GM19193 (cell line): ENCODE measurements around the gene ZNF74.

ENCODE experiments used
- POLR2A ChIP-seq: IDR thresholded peaks from 4 replicates; pipeline ENCODE4 v1.6.1; 2011; ENCODE audit not compliant: insufficient read depth, insufficient read length; ENCODE audit errors: extremely low read depth

The ZNF74 gene

DNA sequence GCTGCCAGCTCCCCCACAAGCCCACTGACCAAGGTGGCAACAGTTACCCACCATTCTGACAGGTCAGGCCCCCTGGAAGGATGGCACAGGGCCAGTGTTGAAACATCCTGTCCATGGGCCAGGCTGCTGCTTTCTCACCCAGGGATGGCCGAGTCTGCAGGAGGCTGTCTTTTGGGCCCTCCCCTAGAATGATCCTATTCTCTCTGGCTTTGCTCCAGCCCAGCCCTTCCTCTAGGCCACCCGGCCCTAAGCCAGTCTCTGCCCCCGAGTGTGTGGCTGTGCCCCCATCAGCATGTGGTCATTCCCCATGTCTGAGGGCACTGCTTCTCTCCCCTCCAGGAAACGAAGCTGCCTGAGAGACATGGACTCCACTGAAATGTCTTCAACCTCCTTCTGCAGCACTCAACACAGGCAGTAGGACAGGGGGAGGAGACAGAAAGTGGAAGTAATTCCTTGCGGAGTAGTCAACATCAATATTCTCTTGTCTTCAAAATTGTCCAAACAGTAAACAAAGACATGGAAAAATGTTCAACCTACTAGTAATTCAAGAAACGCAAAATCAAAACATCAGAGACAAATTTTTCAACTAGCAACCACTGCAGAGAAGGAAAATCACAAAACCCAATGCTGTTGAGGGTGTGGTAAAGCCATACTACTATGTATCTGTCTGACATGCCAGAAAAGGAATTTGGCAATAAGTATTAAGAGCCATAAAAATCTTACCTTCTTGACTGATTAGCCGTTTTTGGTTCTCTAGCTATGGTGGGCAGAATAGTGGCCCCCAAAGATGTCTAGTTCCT is 48.7 kb downstream of the ZNF74 start:
- TF ChIP-seq POLR2A = no peak

DNA sequence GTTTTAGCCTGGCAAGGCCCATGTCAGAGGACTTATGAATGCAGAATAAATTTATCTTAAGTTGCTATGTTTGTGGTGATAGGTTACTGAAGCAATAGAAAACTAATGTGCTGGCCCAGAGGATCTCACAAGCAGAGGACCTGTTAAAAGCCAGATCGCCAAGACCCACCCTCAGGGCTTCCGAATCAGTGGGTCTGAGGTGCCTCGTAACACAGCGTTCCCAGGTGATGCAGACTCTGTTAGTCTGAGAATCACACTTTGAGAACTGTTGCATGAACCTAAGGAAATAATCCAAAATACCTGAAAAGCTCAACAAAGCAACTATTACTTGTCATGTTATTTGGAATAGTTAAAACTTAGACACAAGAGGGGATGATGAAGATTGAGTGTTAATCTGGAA is 50.4 kb downstream of the ZNF74 start:
- no peak for TF ChIP-seq POLR2A

DNA sequence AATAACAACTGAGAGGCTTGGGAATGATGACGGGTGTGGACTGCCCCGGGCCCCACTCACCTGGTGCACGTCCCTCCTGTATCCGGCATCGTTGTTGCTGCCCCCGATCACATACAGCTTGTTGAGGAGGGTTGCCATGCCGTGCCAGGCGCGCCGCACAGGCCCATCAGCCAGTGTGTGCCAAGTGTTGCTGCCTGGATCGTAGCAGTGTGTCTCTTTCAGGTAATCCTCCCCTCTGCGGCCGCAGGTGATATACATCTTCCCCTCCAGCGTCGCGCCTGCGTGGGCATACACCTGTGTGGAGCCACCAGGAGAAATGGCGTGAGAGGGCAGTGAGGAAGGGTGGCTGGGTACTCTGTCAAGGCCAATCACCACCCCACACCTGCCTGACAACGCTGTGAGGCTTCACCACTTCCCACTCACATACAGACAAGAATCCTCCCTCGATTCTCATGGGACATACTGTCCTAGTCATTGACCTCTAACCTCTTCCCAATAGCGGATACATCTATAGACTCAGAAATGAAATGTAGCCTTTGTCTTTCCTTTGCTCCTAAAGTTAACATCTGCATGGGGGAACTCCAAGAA is 52.5 kb downstream of the ZNF74 start:
- TF ChIP-seq POLR2A = no peak

DNA sequence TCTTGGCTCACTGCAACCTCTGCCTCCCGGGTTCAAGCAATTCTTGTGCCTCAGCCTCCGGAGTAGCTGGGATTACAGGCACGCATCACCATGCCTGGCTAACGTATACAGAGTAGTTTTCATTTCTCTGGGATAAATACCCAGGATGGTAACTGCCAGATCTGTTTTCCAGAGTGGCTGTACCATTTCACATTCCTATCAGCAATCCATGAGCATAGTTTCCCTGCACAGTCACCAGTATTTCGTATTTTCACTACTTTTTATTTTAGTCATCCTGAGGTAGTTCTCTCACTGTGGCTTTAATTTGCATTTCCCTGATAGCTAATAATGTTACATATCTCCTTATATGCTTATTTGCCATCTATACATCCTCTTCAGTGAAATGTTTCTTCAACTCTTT is 54.7 kb downstream of the ZNF74 start:
- no peak for TF ChIP-seq POLR2A

DNA sequence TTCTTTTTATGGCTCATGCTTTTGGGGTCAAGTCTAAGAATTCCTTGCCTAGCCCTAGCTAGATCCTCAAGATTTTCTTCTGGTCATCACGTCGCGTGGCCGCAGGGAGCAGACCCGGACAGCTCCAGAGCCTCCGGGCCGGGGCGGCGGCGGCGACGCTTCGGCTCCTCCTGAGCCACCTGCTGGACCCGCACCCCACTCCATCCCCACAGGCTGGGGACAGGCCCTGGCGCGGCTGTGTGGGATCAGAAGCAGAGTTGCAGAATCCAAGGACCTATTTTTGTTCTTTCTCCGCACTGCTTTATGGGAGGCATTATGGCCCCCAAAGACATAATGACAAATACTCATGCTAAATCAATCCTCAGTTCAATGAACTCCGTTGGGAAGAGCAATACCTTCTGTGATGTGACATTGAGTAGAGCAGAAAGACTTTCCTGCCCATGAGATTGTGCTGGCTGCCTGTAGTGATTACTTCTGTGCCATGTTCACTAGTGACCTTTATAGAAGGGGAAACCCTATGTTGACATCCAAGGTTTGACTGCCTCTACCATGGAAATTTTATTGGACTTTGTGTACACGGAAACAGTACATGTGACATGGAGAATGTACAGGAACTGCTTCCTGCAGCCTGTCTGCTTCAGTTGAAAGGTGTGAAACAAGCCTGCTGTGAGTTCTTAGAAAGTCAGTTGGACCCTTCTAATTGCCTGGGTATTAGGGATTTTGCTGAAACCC is 56.0 kb downstream of the ZNF74 start:
- TF ChIP-seq POLR2A = no peak

DNA sequence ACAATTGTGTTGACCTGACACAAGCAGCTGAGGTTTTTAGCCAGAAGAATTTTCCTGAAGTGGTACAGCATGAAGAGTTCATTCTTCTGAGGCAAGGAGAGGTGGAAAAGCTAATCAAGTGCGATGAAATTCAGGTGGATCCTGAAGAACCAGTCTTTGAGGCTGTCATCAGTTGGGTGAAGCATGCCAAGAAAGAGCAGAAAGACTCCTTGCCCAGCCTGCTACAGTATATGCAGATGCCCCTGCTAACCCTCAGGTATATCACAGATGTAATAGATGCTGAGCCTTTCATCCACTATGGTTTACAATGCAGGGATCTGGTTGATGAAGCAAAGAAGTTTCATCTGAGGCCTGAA is 56.6 kb downstream of the ZNF74 start:
- no peak for TF ChIP-seq POLR2A

DNA sequence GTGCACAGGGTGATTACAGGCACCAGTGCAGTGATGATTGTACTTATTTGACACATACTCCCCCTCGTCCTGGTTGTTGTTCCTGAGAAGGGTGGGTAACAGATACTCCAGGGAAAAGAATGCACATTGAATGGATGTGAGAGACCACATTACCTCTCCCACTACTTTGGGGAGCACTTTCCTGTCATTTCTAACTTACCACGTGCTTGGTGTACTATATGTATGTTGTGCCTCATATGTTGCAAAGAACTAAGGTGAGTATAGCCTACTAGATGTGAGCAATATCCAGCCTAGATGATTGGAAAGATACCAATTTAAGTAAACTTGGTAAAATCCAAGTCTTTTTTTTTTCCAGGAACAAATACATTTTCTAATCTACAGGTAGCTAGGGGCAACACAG is 58.0 kb downstream of the ZNF74 start:
- no peak for TF ChIP-seq POLR2A

DNA sequence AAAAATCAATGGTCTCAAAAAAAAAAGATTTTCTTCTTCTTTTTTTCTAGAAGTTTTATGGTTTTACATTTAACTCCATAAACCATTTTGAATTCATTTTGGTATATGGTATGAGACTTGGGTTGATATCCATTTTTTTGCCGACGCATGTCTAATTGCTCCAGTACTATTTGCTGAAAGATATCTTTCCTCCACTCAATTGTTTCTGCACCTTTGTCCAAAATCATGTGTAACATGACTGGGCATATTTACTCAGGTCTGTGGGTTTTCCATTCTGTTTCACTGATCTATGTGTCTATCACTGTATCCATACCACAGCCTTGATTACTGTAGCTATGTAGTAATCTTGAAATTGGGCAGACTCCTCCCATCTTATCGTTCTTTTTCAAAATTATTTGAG is 59.3 kb downstream of the ZNF74 start:
- TF ChIP-seq POLR2A = no peak

DNA sequence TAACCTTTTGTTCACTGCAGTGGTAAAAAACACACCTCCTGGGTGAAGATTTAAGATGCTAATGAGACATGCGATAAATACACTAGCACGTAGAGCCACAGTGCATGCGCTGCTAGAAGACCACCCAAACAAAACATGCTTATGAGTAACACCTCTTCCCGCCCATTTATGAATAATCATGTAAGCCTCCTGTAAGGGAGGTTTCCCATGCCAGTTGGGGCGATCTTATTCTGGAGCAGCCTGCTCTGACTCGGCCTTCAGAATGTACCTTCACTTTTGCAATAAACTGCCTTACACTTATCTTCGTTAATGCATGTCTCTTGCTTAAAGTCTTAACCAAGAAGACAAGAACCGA is 61.7 kb downstream of the ZNF74 start:
- TF ChIP-seq POLR2A = no peak

DNA sequence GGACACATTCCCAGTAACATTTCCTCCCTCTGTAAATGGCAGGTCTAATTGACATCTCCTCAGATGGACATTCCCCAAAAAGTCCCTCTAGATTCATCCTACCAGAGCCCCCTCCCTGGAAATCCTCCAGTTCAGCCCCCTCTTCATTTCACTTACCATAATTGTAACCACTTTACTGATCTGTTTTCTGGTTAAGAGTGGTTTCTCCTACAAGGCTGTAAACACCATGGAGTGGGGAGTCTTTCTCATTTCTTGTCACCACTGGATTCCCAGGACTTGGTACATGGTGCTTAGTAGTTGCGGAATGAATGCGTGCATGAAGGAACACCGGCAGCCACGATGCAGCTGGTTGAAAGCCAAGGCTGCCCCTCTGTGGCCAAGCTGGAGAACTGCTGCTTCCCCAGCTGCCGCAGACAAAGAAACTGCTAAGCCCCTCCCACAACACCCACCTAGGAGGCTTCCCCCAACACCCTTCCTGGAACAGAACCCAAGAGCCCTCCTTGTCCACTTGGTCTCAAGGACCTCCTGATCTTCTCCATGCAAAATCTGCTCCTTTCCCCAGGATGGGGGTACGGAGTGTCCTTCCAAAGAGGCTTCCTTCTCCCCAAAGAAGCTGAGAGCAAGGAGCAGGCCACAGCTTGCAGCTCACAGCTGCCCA is 62.2 kb downstream of the ZNF74 start:
- TF ChIP-seq POLR2A = no peak

DNA sequence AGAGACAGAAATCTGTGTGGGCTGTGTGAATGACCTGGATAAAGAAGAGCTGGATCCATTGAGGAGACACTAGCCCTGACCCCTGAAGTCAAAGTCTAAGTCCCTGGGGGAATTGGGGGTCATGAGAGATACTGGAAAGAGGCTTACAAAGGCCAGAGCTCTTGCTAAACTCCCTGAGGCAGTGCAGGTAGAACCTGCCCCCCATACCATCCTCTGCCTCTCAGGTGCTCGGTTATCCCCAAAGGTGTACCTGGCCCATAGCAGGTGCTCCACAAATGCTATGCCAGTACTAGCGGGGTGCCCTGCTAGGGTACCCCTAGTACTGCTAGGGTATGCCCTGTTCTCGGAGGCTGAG is 62.7 kb downstream of the ZNF74 start:
- no peak for TF ChIP-seq POLR2A

DNA sequence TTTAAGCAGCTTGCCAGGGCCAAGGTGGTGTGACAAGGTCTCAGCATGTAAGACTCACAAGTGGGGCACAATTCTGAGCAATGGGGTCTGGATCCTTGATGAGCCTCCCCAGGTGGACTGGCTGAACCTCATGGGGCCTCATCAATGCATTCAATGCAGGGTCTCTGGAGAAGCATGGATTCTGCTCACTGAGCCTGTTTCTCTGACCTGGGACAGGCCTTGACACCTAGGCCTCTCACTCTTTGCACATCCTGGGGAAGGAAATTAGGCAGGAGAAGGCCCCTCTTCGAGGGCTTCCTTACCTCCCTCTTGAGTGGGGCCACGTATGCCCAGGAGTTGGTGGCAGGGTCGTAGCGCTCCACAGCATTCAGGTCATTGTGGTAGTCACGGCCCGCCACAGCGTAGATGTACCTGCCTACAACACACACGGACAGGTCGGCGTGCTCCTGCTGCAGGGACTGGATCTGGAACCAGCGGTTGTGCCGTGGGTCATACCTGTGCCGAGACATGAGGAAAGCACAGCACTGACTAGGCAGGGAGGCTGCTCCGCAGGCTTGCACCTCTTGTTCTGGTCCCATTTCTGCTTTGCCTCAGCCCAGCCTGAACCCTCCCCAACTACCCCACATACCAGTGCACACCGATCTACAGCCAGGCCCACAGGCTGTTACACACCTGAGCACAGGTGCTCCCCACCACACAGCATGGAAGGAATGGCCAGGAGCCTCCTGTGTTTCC is 63.7 kb downstream of the ZNF74 start:
- no peak for TF ChIP-seq POLR2A
